OCI-LY7 (cell line): ENCODE measurements around the gene SEPHS1.

Experiments
- CTCF ChIP-seq: fragments of 200-600 bp; sonication (generic); conservative IDR thresholded peaks from 2 replicates; pipeline ENCODE4 v1.5.1; 2014; ENCODE audit warnings: mild to moderate bottlenecking, antibody characterized with exemption, low read length, moderate library complexity, mixed read lengths
- EZH2phosphoT487 ChIP-seq: fragments of 200-600 bp; sonication (generic); IDR thresholded peaks from 2 replicates; pipeline ENCODE4 v1.6.1; 2018; ENCODE audit warnings: low read depth, borderline replicate concordance, mild to moderate bottlenecking, mixed run types, antibody characterized with exemption, low read length, moderate library complexity, mixed read lengths

GRCh38 chr10:13383399-13383761, 35.3 kb upstream of the SEPHS1 start:
- TF ChIP-seq CTCF (no peak), EZH2phosphoT487 (no peak)
